Kidney (tissue), 14 donors: ENCODE measurements around the gene DLG2. TPM values are rescaled to one million over a fixed set of nuclear protein-coding genes. Genes with fewer than 3 reads are reported as not detected.
"Not testable (repeated sequence)": the region's sequence is repeated elsewhere in the genome, so short reads cannot be mapped to it uniquely, and the experiment has no call there.

Experiments used
- DNase-seq, 5 donors: peaks; one replicate each; pipeline ENCODE4 v3.0.0-alpha.2; 2013 to 2020
- FAIRE-seq: peaks from 2 replicates; lab custom pipeline; 2012; peaks lifted over from hg19 to GRCh38; lab: Jason Lieb, UNC
- H3K27ac ChIP-seq, 2 donors: one replicate each; pipeline ENCODE4 v1.7.0; 2013; ENCODE audit warnings: low read depth in 2 of 2, low read length in 2 of 2, inconsistent platforms in 1 of 2
- H3K27me3 ChIP-seq: one replicate; pipeline ENCODE4 v1.7.1; 2013; ENCODE audit warnings: low read length, inconsistent platforms; ENCODE audit not compliant: control insufficient read depth, insufficient read depth
- H3K36me3 ChIP-seq, 3 donors: one replicate each; pipeline versions ENCODE4 v1.7.0 to v1.7.1; 2013; ENCODE audit warnings: low read length in 3 of 3, control low read depth in 1 of 3, inconsistent platforms in 1 of 3; ENCODE audit not compliant: insufficient read depth in 3 of 3, control insufficient read depth in 2 of 3
- H3K4me1 ChIP-seq, 3 donors: one replicate each; pipeline versions ENCODE4 v1.7.0 to v1.7.1; 2013; ENCODE audit warnings: low read length in 3 of 3, inconsistent platforms in 1 of 3, low read depth in 1 of 3; ENCODE audit not compliant: control insufficient read depth in 2 of 3, insufficient read depth in 2 of 3
- H3K4me3 ChIP-seq, 3 donors: one replicate each; pipeline versions ENCODE4 v1.7.0 to v1.8.1; 2013; ENCODE audit warnings: low read length in 3 of 3, control low read depth in 1 of 3, inconsistent platforms in 1 of 3
- H3K9ac ChIP-seq, 3 donors: one replicate each; pipeline versions ENCODE4 v1.7.0 to v1.7.1; 2013; ENCODE audit warnings: low read length in 3 of 3, control low read depth in 1 of 3, inconsistent platforms in 1 of 3
- H3K9me3 ChIP-seq, 3 donors: one replicate each; pipeline versions ENCODE4 v1.7.0 to v1.7.1; 2013; ENCODE audit warnings: low read length in 3 of 3, control low read depth in 1 of 3, inconsistent platforms in 1 of 3; ENCODE audit not compliant: control insufficient read depth in 2 of 3, insufficient read depth in 1 of 3
- CTCF ChIP-seq: IDR thresholded peaks from 3 replicates; pipeline ENCODE4 v1.5.1; 2012; ENCODE audit warnings: mild to moderate bottlenecking, moderate library complexity, borderline replicate concordance; ENCODE audit not compliant: insufficient read depth; ENCODE audit errors: extremely low read depth
- intact Hi-C: fragments of 100-400 bp; cut with DNase I; formaldehyde crosslinking; loops from one replicate; pipeline ENCODE4 v1.11.1; 2022
- polyA plus RNA-seq: library from polyadenylated mRNA; stranded (reverse); fragments of 350-450 nt; fragmentation: Illumina TruSeq; extraction: RNeasy Lipid Tissue Mini Kit (QIAGEN cat#74804); gene quantifications from one replicate; pipeline ENCODE4 v1.2.3, GENCODE V29; 2014; ENCODE audit warnings: low read depth, low replicate concordance; ENCODE audit not compliant: insufficient read depth
- total RNA-seq: library from RNA; stranded (reverse); fragmentation: NEBNext Ultra II Directional; extraction: Animal tissue kit (Norgen Biotek cat#: 25700); gene quantifications from one replicate; pipeline ENCODE4 v1.2.1, GENCODE V29; 2021
- donor health status: control.
- donor health status: control.
- donor health status: control.
- donor health status: control.
- donor health status: control.
- donor health status: DM: yes; HTN: yes; CAD: no.
- donor health status: Normal renal cell carcinoma (clear cell type).

Gene DLG2
- total and polyA plus RNA-seq, 2 donors from 2014 or later: 2.9 to 7.2 TPM

- H3K4me3 ChIP-seq: no peak overlapping the region
- H3K27ac ChIP-seq: no peak overlapping the region
- H3K4me1 ChIP-seq: no peaks in the 10 kb centered on the region
- intact Hi-C loops: no loop called here
- H3K27me3 ChIP-seq: no peaks in the 10 kb centered on the region
- no peak overlapping the region for H3K9ac ChIP-seq
- no peak for TF ChIP-seq CTCF
- H3K36me3 ChIP-seq: no peaks in the 10 kb centered on the region
- no peaks in the 10 kb centered on the region for H3K9me3 ChIP-seq
- DNase-seq (no peak), FAIRE-seq (no peak)
These were observed 345.6 kb downstream of the DLG2 start for GRCh38 chr11:85281550-85281949.

GRCh38 chr11:85279267-85279666 lies 347.9 kb downstream of the DLG2 start:
- H3K9me3 ChIP-seq: no peaks in the 10 kb centered on the region
- H3K27me3 ChIP-seq: no peaks in the 10 kb centered on the region
- FAIRE-seq: no peak
- no peaks in the 10 kb centered on the region for H3K36me3 ChIP-seq
- no peak for TF ChIP-seq CTCF
- H3K9ac ChIP-seq: no peak overlapping the region
- no peak for DNase-seq
- H3K4me1 ChIP-seq: no peaks in the 10 kb centered on the region
- H3K4me3 ChIP-seq: no peak overlapping the region
- H3K27ac ChIP-seq: no peak overlapping the region
- intact Hi-C loops: no loop called here

GRCh38 chr11:85277693-85278092 lies 349.5 kb downstream of the DLG2 start:
- no peak for TF ChIP-seq CTCF
- Histone ChIP-seq H3K4me1 (no peaks in the 10 kb centered on the region), H3K9me3 (no peaks in the 10 kb centered on the region), H3K36me3 (no peaks in the 10 kb centered on the region), H3K4me3 (no peak overlapping the region), H3K27me3 (no peaks in the 10 kb centered on the region), H3K27ac (no peak overlapping the region), H3K9ac (no peak overlapping the region)
- intact Hi-C loops: no loop called here
- FAIRE-seq (no peak), DNase-seq (no peak)

GRCh38 chr11:85276332-85276731 lies 350.8 kb downstream of the DLG2 start:
- intact Hi-C loops: no loop called here
- Histone ChIP-seq H3K4me3 (no peak overlapping the region), H3K36me3 (no peaks in the 10 kb centered on the region)

GRCh38 chr11:85270315-85270714 lies 356.8 kb downstream of the DLG2 start:
- H3K27me3 ChIP-seq, H3K4me1 ChIP-seq, intact Hi-C loops, H3K9me3 ChIP-seq, FAIRE-seq, H3K9ac ChIP-seq, H3K27ac ChIP-seq, DNase-seq, H3K4me3 ChIP-seq, H3K36me3 ChIP-seq: not testable (repeated sequence)

More at GRCh38 chr11:85276332-85276731, 350.8 kb downstream of the DLG2 start:
- Histone ChIP-seq H3K9me3 (peaks cover 0 to 2% (median 0%) of the 10 kb centered on the region in 3 donors), H3K27me3 (no peaks in the 10 kb centered on the region), H3K27ac (no peak overlapping the region), H3K9ac (no peak overlapping the region), H3K4me1 (no peaks in the 10 kb centered on the region)
- TF ChIP-seq CTCF: no peak
- no peak for DNase-seq
- FAIRE-seq: no peak
